ENCODE data around the gene DHX15.

DHX15 gene

DNA sequence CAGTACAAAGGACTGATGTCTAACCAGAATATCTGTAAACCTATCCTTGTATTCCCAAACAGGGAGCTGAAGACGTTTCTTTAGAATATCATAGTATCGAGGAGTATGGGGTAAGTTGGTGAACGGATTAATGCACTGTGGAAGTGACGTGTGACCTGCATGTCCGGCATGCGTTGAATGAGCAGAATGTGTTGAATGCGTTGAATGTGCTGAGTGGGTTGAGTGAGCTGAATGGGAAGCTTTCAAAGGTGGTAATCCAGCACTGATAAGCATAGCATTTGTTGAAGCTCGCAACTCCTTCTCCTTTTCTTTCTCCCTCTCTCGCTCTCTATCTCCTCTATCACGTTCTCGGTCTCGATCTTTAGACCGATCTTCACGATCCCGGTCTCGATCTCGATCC is 8.1 kb downstream of the DHX15 start:
- DNase-seq = no peak
- Histone ChIP-seq H4K91ac (ENCODE audit: low read length) (no peak overlapping the region), H2AFZ (ENCODE audit: low read depth, low read length) (no peak overlapping the region), H2BK5ac (ENCODE audit: low read depth, low read length, poor library complexity, severe bottlenecking) (no peak overlapping the region), H3K79me1 (replicated peaks; ENCODE audit: low read length, poor library complexity, severe bottlenecking) (no peaks in the 10 kb centered on the region), H4K8ac (ENCODE audit: low read length) (no peak overlapping the region), H2BK120ac (ENCODE audit: low read depth, low read length) (no peak overlapping the region), H3K9me3 (ENCODE audit: control insufficient read depth, low read length) (no peaks in the 10 kb centered on the region), H3K4me3 (ENCODE audit: insufficient read depth in 1 of 2, low read depth in 1 of 2, low read length in 2 of 2) (no peak overlapping the region), H3K27ac (ENCODE audit: low read length, poor library complexity, severe bottlenecking) (no peak overlapping the region), H3K23ac (ENCODE audit: low read length in 2 of 2) (no peak overlapping the region), H3K36me3 (ENCODE audit: control insufficient read depth in 1 of 2, insufficient read depth in 2 of 2, low read depth in 1 of 2, low read length in 2 of 2) (peaks cover 24 to 73% of the 10 kb centered on the region in 2 experiments), H2BK15ac (ENCODE audit: low read depth, poor library complexity, severe bottlenecking) (no peak overlapping the region), H3K18ac (ENCODE audit: low read depth in 1 of 2, low read length in 2 of 2) (no peak overlapping the region), H2BK12ac (ENCODE audit: low read length in 2 of 2) (no peak overlapping the region), H3K4ac (ENCODE audit: low read depth in 1 of 2, low read length in 2 of 2) (no peak overlapping the region), H3K27me3 (ENCODE audit: control insufficient read depth in 1 of 2, insufficient read depth in 1 of 2, low read length in 2 of 2) (no peaks in the 10 kb centered on the region), H3K14ac (ENCODE audit: low read length in 2 of 2) (no peak overlapping the region), H2AK5ac (ENCODE audit: low read length, severe bottlenecking) (no peak overlapping the region), H3K9ac (ENCODE audit: low read length) (no peak overlapping the region), H3K4me1 (ENCODE audit: control insufficient read depth, insufficient read depth, low read depth, low read length) (peaks cover 7% of the 10 kb centered on the region), H3K4me2 (ENCODE audit: low read length, poor library complexity, severe bottlenecking) (no peak overlapping the region)
- WGBS = 99% methylated on average over 16 of the region's 17 CpGs

DNA sequence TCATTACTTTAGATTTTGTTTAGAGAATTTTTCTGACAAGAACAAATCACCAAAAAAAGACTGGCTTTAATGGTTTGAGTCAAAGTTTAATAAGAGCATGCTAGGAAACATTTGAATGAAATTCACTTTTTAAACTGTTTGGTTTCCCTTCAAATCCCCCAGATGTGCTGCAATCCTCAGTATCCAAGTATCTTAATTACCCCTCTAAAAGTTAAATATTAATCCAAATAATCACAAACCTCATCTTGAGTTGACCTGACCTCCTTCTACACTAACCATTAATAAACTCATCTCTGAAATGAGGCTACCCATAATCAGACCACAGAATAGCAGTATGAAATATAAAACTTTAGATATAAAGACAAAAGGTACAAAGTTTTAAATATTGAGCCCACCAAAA is 10.1 kb downstream of the DHX15 start:
- Histone ChIP-seq H3K23ac (ENCODE audit: low read length in 2 of 2) (no peak overlapping the region), H3K36me3 (ENCODE audit: control insufficient read depth in 1 of 2, insufficient read depth in 2 of 2, low read depth in 1 of 2, low read length in 2 of 2) (peaks cover 16 to 75% of the 10 kb centered on the region in 2 experiments), H2BK12ac (ENCODE audit: low read length in 2 of 2) (no peak overlapping the region), H3K4me2 (ENCODE audit: low read length, poor library complexity, severe bottlenecking) (no peak overlapping the region), H2BK15ac (ENCODE audit: low read depth, poor library complexity, severe bottlenecking) (no peak overlapping the region), H3K27me3 (ENCODE audit: control insufficient read depth in 1 of 2, insufficient read depth in 1 of 2, low read length in 2 of 2) (no peaks in the 10 kb centered on the region), H4K8ac (ENCODE audit: low read length) (no peak overlapping the region), H3K79me1 (replicated peaks; ENCODE audit: low read length, poor library complexity, severe bottlenecking) (no peaks in the 10 kb centered on the region), H2AFZ (ENCODE audit: low read depth, low read length) (no peak overlapping the region), H2AK5ac (ENCODE audit: low read length, severe bottlenecking) (no peak overlapping the region), H2BK5ac (ENCODE audit: low read depth, low read length, poor library complexity, severe bottlenecking) (no peak overlapping the region), H3K4me3 (ENCODE audit: insufficient read depth in 1 of 2, low read depth in 1 of 2, low read length in 2 of 2) (no peak overlapping the region), H3K27ac (ENCODE audit: low read length, poor library complexity, severe bottlenecking) (no peak overlapping the region), H3K9ac (ENCODE audit: low read length) (no peak overlapping the region), H2BK120ac (ENCODE audit: low read depth, low read length) (no peak overlapping the region), H4K91ac (ENCODE audit: low read length) (no peak overlapping the region), H3K14ac (ENCODE audit: low read length in 2 of 2) (no peak overlapping the region), H3K18ac (ENCODE audit: low read depth in 1 of 2, low read length in 2 of 2) (no peak overlapping the region), H3K9me3 (ENCODE audit: control insufficient read depth, low read length) (no peaks in the 10 kb centered on the region), H3K4me1 (ENCODE audit: control insufficient read depth, insufficient read depth, low read depth, low read length) (peaks cover 9% of the 10 kb centered on the region), H3K4ac (ENCODE audit: low read depth in 1 of 2, low read length in 2 of 2) (no peak overlapping the region)
- DNase-seq = no peak

- no peaks in the 10 kb centered on the region for H3K9me3 ChIP-seq (ENCODE audit: control insufficient read depth, low read length)
- no peak overlapping the region for H3K14ac ChIP-seq (ENCODE audit: low read length in 2 of 2)
- WGBS = 50% methylated on average over 2 of the region's 2 CpGs
- no peak overlapping the region for H3K23ac ChIP-seq (ENCODE audit: low read length in 2 of 2)
- H2BK5ac ChIP-seq (ENCODE audit: low read depth, low read length, poor library complexity, severe bottlenecking) = no peak overlapping the region
- no peak overlapping the region for H3K9ac ChIP-seq (ENCODE audit: low read length)
- no peak overlapping the region for H3K18ac ChIP-seq (ENCODE audit: low read depth in 1 of 2, low read length in 2 of 2)
- no peak overlapping the region for H4K91ac ChIP-seq (ENCODE audit: low read length)
- no peak overlapping the region for H2BK12ac ChIP-seq (ENCODE audit: low read length in 2 of 2)
- DNase-seq = no peak
- H3K4me3 ChIP-seq (ENCODE audit: insufficient read depth in 1 of 2, low read depth in 1 of 2, low read length in 2 of 2) = no peak overlapping the region
- H2AK5ac ChIP-seq (ENCODE audit: low read length, severe bottlenecking) = no peak overlapping the region
- no peak overlapping the region for H2BK15ac ChIP-seq (ENCODE audit: low read depth, poor library complexity, severe bottlenecking)
- H3K27me3 ChIP-seq (ENCODE audit: control insufficient read depth in 1 of 2, insufficient read depth in 1 of 2, low read length in 2 of 2) = no peaks in the 10 kb centered on the region
- H3K4ac ChIP-seq (ENCODE audit: low read depth in 1 of 2, low read length in 2 of 2) = no peak overlapping the region
- H3K4me2 ChIP-seq (ENCODE audit: low read length, poor library complexity, severe bottlenecking) = no peak overlapping the region
- H2BK120ac ChIP-seq (ENCODE audit: low read depth, low read length) = no peak overlapping the region
- H4K8ac ChIP-seq (ENCODE audit: low read length) = no peak overlapping the region
- H3K79me1 ChIP-seq (replicated peaks; ENCODE audit: low read length, poor library complexity, severe bottlenecking) = no peaks in the 10 kb centered on the region
- H3K4me1 ChIP-seq (ENCODE audit: control insufficient read depth, insufficient read depth, low read depth, low read length) = peaks cover 8% of the 10 kb centered on the region
- H3K36me3 ChIP-seq (ENCODE audit: control insufficient read depth in 1 of 2, insufficient read depth in 2 of 2, low read depth in 1 of 2, low read length in 2 of 2) = peaks cover 16 to 76% of the 10 kb centered on the region in 2 experiments
- H2AFZ ChIP-seq (ENCODE audit: low read depth, low read length) = no peak overlapping the region
- no peak overlapping the region for H3K27ac ChIP-seq (ENCODE audit: low read length, poor library complexity, severe bottlenecking)
Observed at GRCh38 chr4:24573582-24573981, 10.8 kb downstream of the DHX15 start.

DNA sequence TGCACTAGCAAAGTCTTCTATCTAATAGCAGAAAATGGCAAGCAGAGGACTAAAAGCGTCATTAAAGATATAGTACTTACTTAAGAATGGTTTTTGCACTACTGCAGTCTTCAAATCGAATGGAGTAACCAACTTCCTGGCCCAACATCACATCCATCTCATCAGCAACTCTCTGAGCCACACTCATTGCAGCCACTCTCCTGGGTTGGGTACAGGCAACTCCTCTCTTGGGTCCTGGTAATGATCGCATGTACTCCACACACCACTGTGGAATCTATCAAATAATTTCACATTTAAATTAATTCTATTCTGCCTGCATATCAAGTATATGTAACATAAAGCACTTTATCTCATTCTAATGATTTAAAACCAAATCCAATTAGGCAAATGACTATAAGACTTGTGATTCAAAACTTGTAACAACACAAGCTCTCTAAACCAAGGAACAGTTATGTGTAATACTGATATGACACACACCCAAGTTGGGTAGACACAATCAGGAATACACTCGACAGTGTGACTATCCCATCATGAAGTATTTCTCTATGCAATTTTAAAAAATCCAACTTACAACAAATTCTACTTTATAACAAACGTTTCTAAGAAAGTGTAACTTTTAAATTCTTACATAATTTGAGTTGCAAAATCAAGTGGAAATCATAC is 13.6 kb downstream of the DHX15 start:
- Histone ChIP-seq H3K14ac (ENCODE audit: low read length in 2 of 2) (no peak overlapping the region), H3K4me3 (ENCODE audit: insufficient read depth in 1 of 2, low read depth in 1 of 2, low read length in 2 of 2) (no peak overlapping the region), H3K9ac (ENCODE audit: low read length) (no peak overlapping the region), H2BK12ac (ENCODE audit: low read length in 2 of 2) (no peak overlapping the region), H3K27ac (ENCODE audit: low read length, poor library complexity, severe bottlenecking) (no peak overlapping the region), H2BK5ac (ENCODE audit: low read depth, low read length, poor library complexity, severe bottlenecking) (no peak overlapping the region), H3K27me3 (ENCODE audit: control insufficient read depth in 1 of 2, insufficient read depth in 1 of 2, low read length in 2 of 2) (no peaks in the 10 kb centered on the region), H3K79me1 (replicated peaks; ENCODE audit: low read length, poor library complexity, severe bottlenecking) (no peaks in the 10 kb centered on the region), H3K4me1 (ENCODE audit: control insufficient read depth, insufficient read depth, low read depth, low read length) (peaks cover 4% of the 10 kb centered on the region), H4K91ac (ENCODE audit: low read length) (no peak overlapping the region), H3K18ac (ENCODE audit: low read depth in 1 of 2, low read length in 2 of 2) (no peak overlapping the region), H2BK15ac (ENCODE audit: low read depth, poor library complexity, severe bottlenecking) (no peak overlapping the region), H3K4me2 (ENCODE audit: low read length, poor library complexity, severe bottlenecking) (no peak overlapping the region), H2AK5ac (ENCODE audit: low read length, severe bottlenecking) (no peak overlapping the region), H3K23ac (ENCODE audit: low read length in 2 of 2) (no peak overlapping the region), H3K36me3 (ENCODE audit: control insufficient read depth in 1 of 2, insufficient read depth in 2 of 2, low read depth in 1 of 2, low read length in 2 of 2) (peaks cover 15 to 74% of the 10 kb centered on the region in 2 experiments), H2BK120ac (ENCODE audit: low read depth, low read length) (no peak overlapping the region), H2AFZ (ENCODE audit: low read depth, low read length) (no peak overlapping the region), H3K4ac (ENCODE audit: low read depth in 1 of 2, low read length in 2 of 2) (no peak overlapping the region), H4K8ac (ENCODE audit: low read length) (no peak overlapping the region), H3K9me3 (ENCODE audit: control insufficient read depth, low read length) (no peaks in the 10 kb centered on the region)
- DNase-seq = no peak
- 95% methylated on average over 5 of the region's 5 CpGs for WGBS
